ENCODE results near the gene OR5K2.

GRCh38 chr3:98497381-98497780, at the start of gene OR5K2:
- TF ChIP-seq POLR2AphosphoS5 (IDR thresholded peaks at IDR 0.05) (no peak), POLR2A (IDR thresholded peaks at IDR 0.05; ENCODE audit: low read depth) (no peak)
- TF ChIP-seq, protein P1, sequence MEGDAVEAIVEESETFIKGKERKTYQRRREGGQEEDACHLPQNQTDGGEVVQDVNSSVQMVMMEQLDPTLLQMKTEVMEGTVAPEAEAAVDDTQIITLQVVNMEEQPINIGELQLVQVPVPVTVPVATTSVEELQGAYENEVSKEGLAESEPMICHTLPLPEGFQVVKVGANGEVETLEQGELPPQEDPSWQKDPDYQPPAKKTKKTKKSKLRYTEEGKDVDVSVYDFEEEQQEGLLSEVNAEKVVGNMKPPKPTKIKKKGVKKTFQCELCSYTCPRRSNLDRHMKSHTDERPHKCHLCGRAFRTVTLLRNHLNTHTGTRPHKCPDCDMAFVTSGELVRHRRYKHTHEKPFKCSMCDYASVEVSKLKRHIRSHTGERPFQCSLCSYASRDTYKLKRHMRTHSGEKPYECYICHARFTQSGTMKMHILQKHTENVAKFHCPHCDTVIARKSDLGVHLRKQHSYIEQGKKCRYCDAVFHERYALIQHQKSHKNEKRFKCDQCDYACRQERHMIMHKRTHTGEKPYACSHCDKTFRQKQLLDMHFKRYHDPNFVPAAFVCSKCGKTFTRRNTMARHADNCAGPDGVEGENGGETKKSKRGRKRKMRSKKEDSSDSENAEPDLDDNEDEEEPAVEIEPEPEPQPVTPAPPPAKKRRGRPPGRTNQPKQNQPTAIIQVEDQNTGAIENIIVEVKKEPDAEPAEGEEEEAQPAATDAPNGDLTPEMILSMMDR (IDR thresholded peaks at IDR 0.05) = no peak
